ENCODE results near the gene DBR1. TPM values are rescaled to one million over a fixed set of nuclear protein-coding genes. Genes with fewer than 3 reads are reported as not detected.

The DBR1 gene
- total and polyA plus RNA-seq, 9 of the 15 experiments (the other 6 are each of a cell fraction or from before 2014, with no cell fraction given), result 2.7 to 14.1 (median 10.9) TPM

DNA sequence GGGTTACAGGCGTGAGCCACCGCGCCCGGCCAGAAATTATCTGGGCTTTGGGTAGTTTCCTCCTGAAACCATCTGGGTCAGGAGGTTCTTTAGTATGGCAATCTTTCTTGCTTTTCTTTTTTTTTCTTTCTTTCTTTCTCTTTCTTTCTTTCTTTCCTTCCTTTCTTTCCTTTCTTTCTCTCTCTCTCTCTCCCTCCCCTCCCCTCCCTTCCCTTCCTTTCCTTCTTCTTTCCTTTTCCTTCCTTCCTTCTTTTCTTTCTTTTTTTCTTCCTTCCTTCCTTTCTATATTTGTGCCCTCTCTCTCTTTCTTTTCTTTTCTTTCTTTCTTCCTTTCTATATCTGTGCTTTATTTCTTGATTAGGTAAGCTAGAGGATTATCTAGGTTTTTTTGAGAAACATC is 17.0 kb downstream of the DBR1 start:
- Histone ChIP-seq H4K20me1 (replicated peaks; ENCODE audit: control insufficient read depth, insufficient read depth, low read length) (no peaks in the 10 kb centered on the region), H3K4me1 (replicated peaks in 1 of 2; ENCODE audit: control insufficient read depth in 2 of 2, insufficient read depth in 2 of 2, low read length in 2 of 2) (peaks cover 0 to 4% of the 10 kb centered on the region in 2 experiments; a peak in 2 of 5 replicates), H3K9me1 (ENCODE audit: control insufficient read depth, insufficient read depth, low read length) (no peaks in the 10 kb centered on the region), H3K27ac (ENCODE audit: extremely low read depth, low read depth, low read length) (no peak overlapping the region), H3K79me2 (ENCODE audit: control insufficient read depth, insufficient read depth, low read length) (no peaks in the 10 kb centered on the region), H3K27me3 (ENCODE audit: control insufficient read depth in 2 of 2, insufficient read depth in 2 of 2, low read length in 2 of 2) (no peaks in the 10 kb centered on the region), H2AFZ (ENCODE audit: low read depth, low read length) (no peak overlapping the region), H3K4me3 (no peak overlapping the region), H3K4me2 (ENCODE audit: insufficient read depth, low read length) (no peak overlapping the region), H3K9me3 (replicated peaks; ENCODE audit: control insufficient read depth, insufficient read depth, low read depth, low read length) (no peaks in the 10 kb centered on the region), H3K36me3 (ENCODE audit: control insufficient read depth, insufficient read depth, low read length) (peaks cover 13% of the 10 kb centered on the region), H3K9ac (ENCODE audit: insufficient read depth in 1 of 2, low read depth in 2 of 2, low read length in 2 of 2) (no peak overlapping the region)
- in situ Hi-C loops (cut with MboI) (no loop called here), intact Hi-C loops (cut with micrococcal nuclease) (no loop called here)
- DNase-seq (ENCODE audit: extremely low read depth in 1 of 4, low spot score in 3 of 4), result no peak
- TF ChIP-seq, protein P1, sequence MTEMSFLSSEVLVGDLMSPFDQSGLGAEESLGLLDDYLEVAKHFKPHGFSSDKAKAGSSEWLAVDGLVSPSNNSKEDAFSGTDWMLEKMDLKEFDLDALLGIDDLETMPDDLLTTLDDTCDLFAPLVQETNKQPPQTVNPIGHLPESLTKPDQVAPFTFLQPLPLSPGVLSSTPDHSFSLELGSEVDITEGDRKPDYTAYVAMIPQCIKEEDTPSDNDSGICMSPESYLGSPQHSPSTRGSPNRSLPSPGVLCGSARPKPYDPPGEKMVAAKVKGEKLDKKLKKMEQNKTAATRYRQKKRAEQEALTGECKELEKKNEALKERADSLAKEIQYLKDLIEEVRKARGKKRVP (CRISPR knock-in tag; IDR thresholded peaks at IDR 0.05), result no peak
- TF ChIP-seq, protein P2, sequence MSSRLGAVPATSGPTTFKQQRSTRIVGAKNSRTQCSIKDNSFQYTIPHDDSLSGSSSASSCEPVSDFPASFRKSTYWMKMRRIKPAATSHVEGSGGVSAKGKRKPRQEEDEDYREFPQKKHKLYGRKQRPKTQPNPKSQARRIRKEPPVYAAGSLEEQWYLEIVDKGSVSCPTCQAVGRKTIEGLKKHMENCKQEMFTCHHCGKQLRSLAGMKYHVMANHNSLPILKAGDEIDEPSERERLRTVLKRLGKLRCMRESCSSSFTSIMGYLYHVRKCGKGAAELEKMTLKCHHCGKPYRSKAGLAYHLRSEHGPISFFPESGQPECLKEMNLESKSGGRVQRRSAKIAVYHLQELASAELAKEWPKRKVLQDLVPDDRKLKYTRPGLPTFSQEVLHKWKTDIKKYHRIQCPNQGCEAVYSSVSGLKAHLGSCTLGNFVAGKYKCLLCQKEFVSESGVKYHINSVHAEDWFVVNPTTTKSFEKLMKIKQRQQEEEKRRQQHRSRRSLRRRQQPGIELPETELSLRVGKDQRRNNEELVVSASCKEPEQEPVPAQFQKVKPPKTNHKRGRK (tag; IDR thresholded peaks at IDR 0.05), result peak; percentile 60; the same call in 1 of the 2 replicates
- TF ChIP-seq NR2C2 (CRISPR knock-in tag; IDR thresholded peaks at IDR 0.05) (no peak), NR2C2 (tag; IDR thresholded peaks at IDR 0.05) (no peak)
- no peak for FAIRE-seq
- 74% methylated on average over 4 of the region's 4 CpGs for WGBS (ENCODE audit: insufficient coverage, low coverage, missing lambda C conversion rate)
- no TSS peak for BruUV-seq (replicated peaks)
- no peak for ATAC-seq
- POLR2A ChIA-PET, result interaction anchor here (0.7 to 1.2 kb wide), 4 partner anchors 9 to 35 kb away, joined by 3 to 4 read pairs (median 4); no protein-coding TSS in a partner anchor
- CTCF ChIA-PET (ENCODE audit: low intra/inter-chr PET ratio), result no interaction called here

All from K562 (cell line).